ENCODE data around the gene CFAP77. TPM values are rescaled to one million over a fixed set of nuclear protein-coding genes. Genes with fewer than 3 reads are reported as not detected.

Gene CFAP77
- total and polyA plus RNA-seq, 2 of the 8 experiments (the other 6 are each of a cell fraction or from before 2014, with no cell fraction given) = 0.63 to 0.97 TPM

DNA sequence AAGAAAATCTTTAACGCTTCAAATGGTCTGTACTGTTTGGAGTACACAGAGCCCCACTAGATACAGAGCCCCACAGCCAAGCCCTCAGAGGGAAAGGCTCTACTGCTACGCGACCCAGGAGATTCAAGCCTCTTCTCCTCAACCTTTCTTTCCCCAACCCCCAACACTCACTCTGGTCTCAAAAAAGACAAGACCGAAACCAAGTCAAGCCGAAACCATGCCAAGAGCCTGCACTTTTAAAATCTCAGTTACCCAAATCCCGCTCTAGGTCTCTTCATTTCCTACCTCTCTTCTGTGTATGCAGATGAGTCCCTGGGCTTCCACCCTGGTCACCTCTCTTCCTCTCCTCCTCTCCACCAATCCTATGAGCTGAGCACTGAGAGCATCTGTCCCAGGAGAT lies 204.3 kb downstream of the CFAP77 start (continued):
- TF ChIP-seq, protein P1, sequence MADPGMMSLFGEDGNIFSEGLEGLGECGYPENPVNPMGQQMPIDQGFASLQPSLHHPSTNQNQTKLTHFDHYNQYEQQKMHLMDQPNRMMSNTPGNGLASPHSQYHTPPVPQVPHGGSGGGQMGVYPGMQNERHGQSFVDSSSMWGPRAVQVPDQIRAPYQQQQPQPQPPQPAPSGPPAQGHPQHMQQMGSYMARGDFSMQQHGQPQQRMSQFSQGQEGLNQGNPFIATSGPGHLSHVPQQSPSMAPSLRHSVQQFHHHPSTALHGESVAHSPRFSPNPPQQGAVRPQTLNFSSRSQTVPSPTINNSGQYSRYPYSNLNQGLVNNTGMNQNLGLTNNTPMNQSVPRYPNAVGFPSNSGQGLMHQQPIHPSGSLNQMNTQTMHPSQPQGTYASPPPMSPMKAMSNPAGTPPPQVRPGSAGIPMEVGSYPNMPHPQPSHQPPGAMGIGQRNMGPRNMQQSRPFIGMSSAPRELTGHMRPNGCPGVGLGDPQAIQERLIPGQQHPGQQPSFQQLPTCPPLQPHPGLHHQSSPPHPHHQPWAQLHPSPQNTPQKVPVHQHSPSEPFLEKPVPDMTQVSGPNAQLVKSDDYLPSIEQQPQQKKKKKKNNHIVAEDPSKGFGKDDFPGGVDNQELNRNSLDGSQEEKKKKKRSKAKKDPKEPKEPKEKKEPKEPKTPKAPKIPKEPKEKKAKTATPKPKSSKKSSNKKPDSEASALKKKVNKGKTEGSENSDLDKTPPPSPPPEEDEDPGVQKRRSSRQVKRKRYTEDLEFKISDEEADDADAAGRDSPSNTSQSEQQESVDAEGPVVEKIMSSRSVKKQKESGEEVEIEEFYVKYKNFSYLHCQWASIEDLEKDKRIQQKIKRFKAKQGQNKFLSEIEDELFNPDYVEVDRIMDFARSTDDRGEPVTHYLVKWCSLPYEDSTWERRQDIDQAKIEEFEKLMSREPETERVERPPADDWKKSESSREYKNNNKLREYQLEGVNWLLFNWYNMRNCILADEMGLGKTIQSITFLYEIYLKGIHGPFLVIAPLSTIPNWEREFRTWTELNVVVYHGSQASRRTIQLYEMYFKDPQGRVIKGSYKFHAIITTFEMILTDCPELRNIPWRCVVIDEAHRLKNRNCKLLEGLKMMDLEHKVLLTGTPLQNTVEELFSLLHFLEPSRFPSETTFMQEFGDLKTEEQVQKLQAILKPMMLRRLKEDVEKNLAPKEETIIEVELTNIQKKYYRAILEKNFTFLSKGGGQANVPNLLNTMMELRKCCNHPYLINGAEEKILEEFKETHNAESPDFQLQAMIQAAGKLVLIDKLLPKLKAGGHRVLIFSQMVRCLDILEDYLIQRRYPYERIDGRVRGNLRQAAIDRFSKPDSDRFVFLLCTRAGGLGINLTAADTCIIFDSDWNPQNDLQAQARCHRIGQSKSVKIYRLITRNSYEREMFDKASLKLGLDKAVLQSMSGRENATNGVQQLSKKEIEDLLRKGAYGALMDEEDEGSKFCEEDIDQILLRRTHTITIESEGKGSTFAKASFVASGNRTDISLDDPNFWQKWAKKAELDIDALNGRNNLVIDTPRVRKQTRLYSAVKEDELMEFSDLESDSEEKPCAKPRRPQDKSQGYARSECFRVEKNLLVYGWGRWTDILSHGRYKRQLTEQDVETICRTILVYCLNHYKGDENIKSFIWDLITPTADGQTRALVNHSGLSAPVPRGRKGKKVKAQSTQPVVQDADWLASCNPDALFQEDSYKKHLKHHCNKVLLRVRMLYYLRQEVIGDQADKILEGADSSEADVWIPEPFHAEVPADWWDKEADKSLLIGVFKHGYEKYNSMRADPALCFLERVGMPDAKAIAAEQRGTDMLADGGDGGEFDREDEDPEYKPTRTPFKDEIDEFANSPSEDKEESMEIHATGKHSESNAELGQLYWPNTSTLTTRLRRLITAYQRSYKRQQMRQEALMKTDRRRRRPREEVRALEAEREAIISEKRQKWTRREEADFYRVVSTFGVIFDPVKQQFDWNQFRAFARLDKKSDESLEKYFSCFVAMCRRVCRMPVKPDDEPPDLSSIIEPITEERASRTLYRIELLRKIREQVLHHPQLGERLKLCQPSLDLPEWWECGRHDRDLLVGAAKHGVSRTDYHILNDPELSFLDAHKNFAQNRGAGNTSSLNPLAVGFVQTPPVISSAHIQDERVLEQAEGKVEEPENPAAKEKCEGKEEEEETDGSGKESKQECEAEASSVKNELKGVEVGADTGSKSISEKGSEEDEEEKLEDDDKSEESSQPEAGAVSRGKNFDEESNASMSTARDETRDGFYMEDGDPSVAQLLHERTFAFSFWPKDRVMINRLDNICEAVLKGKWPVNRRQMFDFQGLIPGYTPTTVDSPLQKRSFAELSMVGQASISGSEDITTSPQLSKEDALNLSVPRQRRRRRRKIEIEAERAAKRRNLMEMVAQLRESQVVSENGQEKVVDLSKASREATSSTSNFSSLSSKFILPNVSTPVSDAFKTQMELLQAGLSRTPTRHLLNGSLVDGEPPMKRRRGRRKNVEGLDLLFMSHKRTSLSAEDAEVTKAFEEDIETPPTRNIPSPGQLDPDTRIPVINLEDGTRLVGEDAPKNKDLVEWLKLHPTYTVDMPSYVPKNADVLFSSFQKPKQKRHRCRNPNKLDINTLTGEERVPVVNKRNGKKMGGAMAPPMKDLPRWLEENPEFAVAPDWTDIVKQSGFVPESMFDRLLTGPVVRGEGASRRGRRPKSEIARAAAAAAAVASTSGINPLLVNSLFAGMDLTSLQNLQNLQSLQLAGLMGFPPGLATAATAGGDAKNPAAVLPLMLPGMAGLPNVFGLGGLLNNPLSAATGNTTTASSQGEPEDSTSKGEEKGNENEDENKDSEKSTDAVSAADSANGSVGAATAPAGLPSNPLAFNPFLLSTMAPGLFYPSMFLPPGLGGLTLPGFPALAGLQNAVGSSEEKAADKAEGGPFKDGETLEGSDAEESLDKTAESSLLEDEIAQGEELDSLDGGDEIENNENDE (IDR thresholded peaks at IDR 0.05; ENCODE audit: insufficient replicate concordance, low read length) = no peak

Data from H1 (cell line).